ENCODE results near the gene LST1.

Gene LST1

DNA sequence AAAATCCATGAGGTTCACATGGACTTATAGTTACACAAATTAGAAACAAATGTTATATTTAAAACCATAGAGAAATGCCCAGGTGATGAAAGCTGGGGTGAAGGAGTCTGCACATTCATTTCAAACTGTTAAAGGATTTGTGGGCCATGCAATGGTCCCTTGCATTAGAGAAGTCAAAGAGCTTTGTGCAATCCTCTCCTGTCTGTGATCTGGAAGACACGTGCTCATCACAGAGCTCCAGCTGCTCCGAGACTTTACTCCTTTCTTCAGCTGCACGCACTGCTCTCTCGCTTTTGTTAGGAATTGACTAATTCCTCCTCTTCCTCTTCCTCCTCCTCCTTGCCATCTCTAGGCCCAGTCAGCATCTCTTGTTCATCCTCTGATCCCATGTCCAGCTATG, 24.9 kb downstream of the LST1 start:
- Histone ChIP-seq H3K4me3 (replicated peaks; ENCODE audit: low read depth, low read length) (no peak overlapping the region), H3K36me3 (ENCODE audit: control insufficient read depth, insufficient read depth, low read length) (no peaks in the 10 kb centered on the region), H3K27me3 (replicated peaks; ENCODE audit: control insufficient read depth, insufficient read depth, low read length) (no peaks in the 10 kb centered on the region)
- TF ChIP-seq, protein P1, sequence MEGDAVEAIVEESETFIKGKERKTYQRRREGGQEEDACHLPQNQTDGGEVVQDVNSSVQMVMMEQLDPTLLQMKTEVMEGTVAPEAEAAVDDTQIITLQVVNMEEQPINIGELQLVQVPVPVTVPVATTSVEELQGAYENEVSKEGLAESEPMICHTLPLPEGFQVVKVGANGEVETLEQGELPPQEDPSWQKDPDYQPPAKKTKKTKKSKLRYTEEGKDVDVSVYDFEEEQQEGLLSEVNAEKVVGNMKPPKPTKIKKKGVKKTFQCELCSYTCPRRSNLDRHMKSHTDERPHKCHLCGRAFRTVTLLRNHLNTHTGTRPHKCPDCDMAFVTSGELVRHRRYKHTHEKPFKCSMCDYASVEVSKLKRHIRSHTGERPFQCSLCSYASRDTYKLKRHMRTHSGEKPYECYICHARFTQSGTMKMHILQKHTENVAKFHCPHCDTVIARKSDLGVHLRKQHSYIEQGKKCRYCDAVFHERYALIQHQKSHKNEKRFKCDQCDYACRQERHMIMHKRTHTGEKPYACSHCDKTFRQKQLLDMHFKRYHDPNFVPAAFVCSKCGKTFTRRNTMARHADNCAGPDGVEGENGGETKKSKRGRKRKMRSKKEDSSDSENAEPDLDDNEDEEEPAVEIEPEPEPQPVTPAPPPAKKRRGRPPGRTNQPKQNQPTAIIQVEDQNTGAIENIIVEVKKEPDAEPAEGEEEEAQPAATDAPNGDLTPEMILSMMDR (IDR thresholded peaks at IDR 0.05; ENCODE audit: insufficient read depth, low read length, poor library complexity, severe bottlenecking) = no peak
- no peak for DNase-seq (ENCODE audit: extremely low read depth, insufficient read length)

DNA sequence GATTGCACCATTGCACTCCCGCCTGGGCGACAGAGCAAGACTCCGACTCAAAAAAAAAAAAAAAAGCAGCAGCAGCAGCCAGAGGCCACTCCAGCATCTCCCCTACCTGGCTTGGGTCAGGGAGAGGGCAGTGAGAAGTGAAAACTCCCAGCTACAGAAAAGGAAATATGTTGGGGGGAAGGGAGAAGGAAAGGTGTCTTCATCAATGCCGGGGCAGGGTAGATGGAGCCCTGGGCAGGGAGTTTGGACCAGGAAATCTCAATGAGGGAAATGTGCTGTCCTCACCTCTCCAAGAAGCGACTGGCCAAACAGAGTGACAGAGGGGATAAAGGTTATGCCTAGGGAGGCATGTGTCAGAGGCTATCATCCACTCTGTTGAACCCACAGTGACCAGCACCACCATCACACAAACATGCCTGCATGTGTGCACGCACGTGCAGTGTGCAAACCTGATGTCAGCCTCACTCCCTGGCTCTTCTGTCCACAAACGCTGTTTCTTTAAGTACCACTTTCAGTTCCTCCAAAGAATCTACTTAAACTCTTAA, 28.1 kb downstream of the LST1 start:
- no peaks in the 10 kb centered on the region for H3K36me3 ChIP-seq (ENCODE audit: control insufficient read depth, insufficient read depth, low read length)
- TF ChIP-seq, protein P1 (IDR thresholded peaks at IDR 0.05; ENCODE audit: insufficient read depth, low read length, poor library complexity, severe bottlenecking) = no peak
- no peak overlapping the region for H3K4me3 ChIP-seq (replicated peaks; ENCODE audit: low read depth, low read length)
- DNase-seq (ENCODE audit: extremely low read depth, insufficient read length) = no peak
- no peaks in the 10 kb centered on the region for H3K27me3 ChIP-seq (replicated peaks; ENCODE audit: control insufficient read depth, insufficient read depth, low read length)

DNA sequence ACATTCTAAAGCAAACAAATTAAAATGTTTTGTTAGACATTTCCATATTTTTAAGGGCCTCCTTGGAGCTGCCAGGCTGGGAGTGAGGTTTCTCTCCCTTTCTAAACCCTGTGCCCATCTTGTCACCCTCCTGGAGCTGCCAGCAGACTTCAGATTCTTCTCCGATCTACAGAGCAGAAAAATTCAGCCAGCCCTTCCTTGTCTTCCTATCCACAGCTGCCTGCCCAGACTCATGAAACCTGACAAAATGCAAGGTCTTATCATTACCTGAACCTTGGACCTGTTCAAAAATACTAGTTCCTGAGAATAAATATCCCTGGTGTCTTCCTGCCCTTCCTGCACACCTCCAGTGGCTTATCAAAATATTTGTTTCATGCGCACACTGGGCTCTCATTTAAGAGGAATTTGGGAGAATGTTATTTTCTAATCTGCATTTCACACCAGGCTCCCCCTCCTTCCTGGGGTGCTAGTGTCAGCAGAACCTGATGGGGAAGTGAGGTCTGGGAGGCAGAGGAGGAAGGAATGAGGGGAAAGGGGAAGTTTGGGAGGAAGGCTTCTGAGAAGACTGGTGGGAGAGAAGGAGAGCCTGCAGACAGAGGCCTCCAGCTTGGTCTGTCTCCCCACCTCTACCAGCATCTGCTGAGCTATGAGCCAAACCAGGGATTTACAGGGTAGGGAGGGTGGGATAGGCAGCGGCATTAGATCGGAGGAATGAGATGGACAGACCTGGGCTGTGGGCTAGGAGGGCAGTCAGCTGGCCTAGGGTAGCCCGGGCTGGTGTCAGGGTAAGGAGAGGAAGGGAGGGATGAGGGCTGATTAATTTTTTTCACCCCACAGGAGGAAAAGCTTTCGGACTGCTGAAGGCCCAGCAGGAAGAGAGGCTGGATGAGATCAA, 28.9 kb downstream of the LST1 start, which contains the start of gene AIF1:
TSS of gene AIF1 (plus strand) at position 551 of the 895 bp plus-strand sequence. CDS start at position 647, 96 bp downstream.
- peak within 1 kb of the TSS; percentile 47 for H3K4me3 ChIP-seq (replicated peaks; ENCODE audit: low read depth, low read length)
- DNase-seq (ENCODE audit: extremely low read depth, insufficient read length) = no peak
- no peaks in the 10 kb centered on the region for H3K36me3 ChIP-seq (ENCODE audit: control insufficient read depth, insufficient read depth, low read length)
- TF ChIP-seq, protein P1 (IDR thresholded peaks at IDR 0.05; ENCODE audit: insufficient read depth, low read length, poor library complexity, severe bottlenecking) = no peak
- no peaks in the 10 kb centered on the region for H3K27me3 ChIP-seq (replicated peaks; ENCODE audit: control insufficient read depth, insufficient read depth, low read length)

DNA sequence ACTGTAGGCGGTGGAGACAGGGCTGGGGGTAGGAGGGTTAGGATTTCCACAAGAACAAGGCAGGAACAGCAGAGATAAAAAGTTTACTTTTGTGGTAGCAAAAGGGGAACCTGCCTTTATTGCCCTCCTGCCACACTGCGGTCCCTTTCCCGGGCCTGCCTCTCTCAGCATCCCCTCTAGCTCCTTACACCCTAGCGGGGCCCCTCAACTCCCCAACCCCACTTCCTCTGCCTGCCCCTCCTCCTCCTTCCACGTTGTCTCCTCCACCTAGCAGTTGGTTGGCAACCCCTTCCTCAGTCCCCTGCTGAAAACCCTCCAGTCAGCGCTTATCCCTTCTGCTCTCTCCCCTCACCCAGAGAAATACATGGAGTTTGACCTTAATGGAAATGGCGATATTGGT, 29.7 kb downstream of the LST1 start:
- peak overlapping the region; percentile 47 for H3K4me3 ChIP-seq (replicated peaks; ENCODE audit: low read depth, low read length)
- DNase-seq (ENCODE audit: extremely low read depth, insufficient read length) = no peak
- TF ChIP-seq, protein P1 (IDR thresholded peaks at IDR 0.05; ENCODE audit: insufficient read depth, low read length, poor library complexity, severe bottlenecking) = no peak
- no peaks in the 10 kb centered on the region for H3K27me3 ChIP-seq (replicated peaks; ENCODE audit: control insufficient read depth, insufficient read depth, low read length)
- no peaks in the 10 kb centered on the region for H3K36me3 ChIP-seq (ENCODE audit: control insufficient read depth, insufficient read depth, low read length)

DNA sequence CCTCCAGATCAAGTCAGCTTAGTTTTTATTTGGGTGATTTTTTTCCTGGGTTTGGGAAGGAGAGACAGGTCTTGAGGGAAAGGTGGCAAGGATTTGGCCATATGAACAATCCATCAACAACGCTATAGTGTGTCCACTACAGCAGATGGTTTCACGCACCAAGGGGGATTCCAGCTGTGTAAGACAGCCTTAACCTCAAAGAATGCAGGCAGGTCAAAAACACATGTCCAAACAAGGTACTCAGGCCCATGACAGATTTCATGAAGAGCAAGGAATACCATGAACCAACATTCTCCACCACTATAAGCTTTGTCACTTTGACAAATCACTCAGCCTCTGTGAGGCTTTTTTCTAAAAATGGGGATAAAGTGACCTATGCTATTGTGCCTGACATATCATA, 30.9 kb downstream of the LST1 start:
- Histone ChIP-seq H3K27me3 (replicated peaks; ENCODE audit: control insufficient read depth, insufficient read depth, low read length) (no peaks in the 10 kb centered on the region), H3K36me3 (ENCODE audit: control insufficient read depth, insufficient read depth, low read length) (no peaks in the 10 kb centered on the region), H3K4me3 (replicated peaks; ENCODE audit: low read depth, low read length) (no peak overlapping the region)
- TF ChIP-seq, protein P1 (IDR thresholded peaks at IDR 0.05; ENCODE audit: insufficient read depth, low read length, poor library complexity, severe bottlenecking) = no peak
- no peak for DNase-seq (ENCODE audit: extremely low read depth, insufficient read length)

Data from GM06990 (cell line).